Spleen (tissue), 11 donors: ENCODE measurements around the gene MYOM3. TPM values are rescaled to one million over a fixed set of nuclear protein-coding genes. Genes with fewer than 3 reads are reported as not detected.

ENCODE experiments used
- DNase-seq: peaks from one replicate; pipeline ENCODE4 v3.0.0-alpha.2; 2020
- H3K27ac ChIP-seq, 8 donors: fragments of 200-600 bp; sonication (generic) in 7 of 8; 1 replicate in 4 of 8; 2 replicates in 4 of 8; pipeline versions ENCODE4 v1.5.0 to v1.8.0; 2016 to 2021; ENCODE audit warnings: inconsistent platforms in 4 of 8, mild to moderate bottlenecking in 4 of 8, moderate library complexity in 1 of 8
- H3K27me3 ChIP-seq, 7 donors: fragments of 200-600 bp; sonication (generic) in 6 of 7; replicated peaks in 1 of 7; 1 replicate in 4 of 7; 2 replicates in 3 of 7; pipeline versions ENCODE4 v1.5.0 to v1.8.0; 2016 to 2021; ENCODE audit warnings: inconsistent platforms in 3 of 7, mild to moderate bottlenecking in 1 of 7
- H3K36me3 ChIP-seq, 6 donors: fragments of 200-600 bp; sonication (generic) in 5 of 6; 1 replicate in 4 of 6; 2 replicates in 2 of 6; pipeline versions ENCODE4 v1.5.0 to v1.8.0; 2016 to 2021; ENCODE audit warnings: inconsistent platforms in 2 of 6
- H3K4me1 ChIP-seq, 6 donors: fragments of 200-600 bp; sonication (generic) in 5 of 6; 1 replicate in 3 of 6; 2 replicates in 3 of 6; pipeline versions ENCODE4 v1.5.0 to v1.8.0; 2016 to 2021; ENCODE audit warnings: inconsistent platforms in 3 of 6
- H3K4me3 ChIP-seq, 8 donors: fragments of 200-600 bp; sonication (generic) in 7 of 8; 1 replicate in 4 of 8; 2 replicates in 4 of 8; pipeline versions ENCODE4 v1.5.0 to v1.8.0; 2016 to 2021; ENCODE audit warnings: inconsistent platforms in 4 of 8, mild to moderate bottlenecking in 4 of 8, moderate library complexity in 2 of 8
- H3K9me3 ChIP-seq, 8 donors: fragments of 200-600 bp; sonication (generic) in 7 of 8; 1 replicate in 4 of 8; 2 replicates in 4 of 8; pipeline versions ENCODE4 v1.5.0 to v1.8.0; 2016 to 2021; ENCODE audit warnings: inconsistent platforms in 4 of 8
- POLR2A ChIP-seq, 3 donors: fragments of 450-650 bp; IDR thresholded peaks; one replicate each; pipeline ENCODE4 v1.5.1; 2017; ENCODE audit warnings: antibody characterized with exemption in 3 of 3, mild to moderate bottlenecking in 1 of 3
- POLR2AphosphoS5 ChIP-seq, 3 donors: sonication (generic); formaldehyde crosslinking; IDR thresholded peaks; one replicate each; pipeline ENCODE4 v1.5.1; 2017; ENCODE audit warnings: antibody characterized with exemption in 3 of 3
- WGBS, 5 donors: extraction: QIAGEN DNeasy Blood & Tissue Kit in 3 of 5; methylation state at CpG; one replicate each; pipeline versions ENCODE4 v1.1.5 to v1.1.7; 2013 to 2018; 5-methylcytosine and 5-hydroxymethylcytosine counted together
- intact Hi-C: fragments of 100-400 bp; cut with DNase I; formaldehyde crosslinking; loops from one replicate; pipeline ENCODE4 v1.15.0; 2023; ENCODE audit warnings: low total_unique reads
- polyA plus RNA-seq, 3 donors: library from polyadenylated mRNA; stranded (reverse); fragments of 200-250 nt; gene quantifications; one replicate each; pipeline ENCODE4 v1.2.1, GENCODE V29; 2013
- total RNA-seq, 7 donors: library from RNA; depleted of rRNA in 3 of 7; stranded (reverse); fragments of >200 nt in 3 of 7; fragmentation: NEBNext Ultra II Directional in 4 of 7; extraction: Animal tissue kit (Norgen Biotek cat#: 25700) in 4 of 7; gene quantifications; one replicate each; pipeline versions ENCODE4 v1.1.0 to v1.2.1, GENCODE V29; 2016 to 2021
- TF ChIP-seq, protein P1 (sequence below), 11 experiments: fragments of 200-600 bp in 7 of 11; fragments of 450-650 bp in 4 of 11; sonication (generic) in 4 of 11; IDR thresholded peaks in 8 of 11; conservative IDR thresholded peaks in 3 of 11; 1 replicate in 7 of 11; 2 replicates in 4 of 11; pipeline versions ENCODE4 v1.4.0 to v1.8.0; 2016 to 2021; ENCODE audit warnings: antibody characterized with exemption in 11 of 11, inconsistent platforms in 4 of 11, mild to moderate bottlenecking in 1 of 11
- donor health status: healthy with polysubstance abuse.
- donor health status: DM: no; HTN: no; CAD: no; lungs with moderate emphysema.
- donor health status: DM: no; HTN: no; CAD: no.
- donor health status: Bipolar disorder and iron deficiency.
- donor health status: healthy.
- donor health status: DM: no; HTN: no; CAD: no.
- donor health status: DM: yes; HTN: yes; CAD: no.

MYOM3 gene
- total and polyA plus RNA-seq, 10 donors: 0.02 to 0.06 (median 0.06) TPM; not detected in 7

DNA sequence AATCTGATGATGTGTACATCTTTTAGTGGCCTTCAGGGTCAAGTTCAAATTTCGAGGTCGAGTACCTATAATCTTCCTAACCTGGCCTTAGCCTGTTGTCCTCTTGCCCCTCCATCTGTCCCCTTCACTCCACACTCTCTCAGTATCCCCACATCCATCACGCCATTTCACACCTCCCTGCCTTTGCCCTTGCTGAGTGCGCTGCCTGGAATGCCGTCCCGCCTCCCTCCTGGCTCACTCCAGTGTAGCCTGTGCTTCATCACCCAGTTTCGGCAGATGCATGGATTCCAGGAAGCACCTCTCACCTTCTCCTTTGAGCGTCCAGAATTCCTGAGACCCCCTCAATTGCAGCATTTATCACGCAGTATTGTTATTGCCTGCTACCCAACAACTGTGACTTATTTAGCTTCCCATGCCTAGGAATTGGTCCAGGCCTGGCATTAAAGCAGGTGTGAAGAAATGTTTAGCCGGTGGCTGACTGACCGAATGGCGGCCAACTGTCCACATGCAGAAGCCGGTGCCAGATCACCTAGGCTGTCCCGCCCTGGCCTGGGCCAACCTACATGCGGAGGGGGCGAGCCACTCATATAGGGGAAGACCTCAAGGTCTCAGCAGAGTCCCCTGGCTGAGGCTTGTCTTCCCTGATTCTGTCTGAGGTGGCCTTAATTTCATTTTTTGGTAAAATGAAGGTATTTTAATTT, 34.5 kb downstream of the MYOM3 start:
- WGBS, 5 donors: 81 to 91% (median 89%) methylated on average over 16 of the region's 16 CpGs
- H3K4me1 ChIP-seq: no peaks in the 10 kb centered on the region
- no peak overlapping the region for H3K4me3 ChIP-seq
- H3K9me3 ChIP-seq: no peaks in the 10 kb centered on the region
- no peaks in the 10 kb centered on the region for H3K36me3 ChIP-seq
- peaks cover 0 to 6% (median 0%) of the 10 kb centered on the region in 7 donors for H3K27me3 ChIP-seq
- H3K27ac ChIP-seq: no peak overlapping the region
- TF ChIP-seq, protein P1, sequence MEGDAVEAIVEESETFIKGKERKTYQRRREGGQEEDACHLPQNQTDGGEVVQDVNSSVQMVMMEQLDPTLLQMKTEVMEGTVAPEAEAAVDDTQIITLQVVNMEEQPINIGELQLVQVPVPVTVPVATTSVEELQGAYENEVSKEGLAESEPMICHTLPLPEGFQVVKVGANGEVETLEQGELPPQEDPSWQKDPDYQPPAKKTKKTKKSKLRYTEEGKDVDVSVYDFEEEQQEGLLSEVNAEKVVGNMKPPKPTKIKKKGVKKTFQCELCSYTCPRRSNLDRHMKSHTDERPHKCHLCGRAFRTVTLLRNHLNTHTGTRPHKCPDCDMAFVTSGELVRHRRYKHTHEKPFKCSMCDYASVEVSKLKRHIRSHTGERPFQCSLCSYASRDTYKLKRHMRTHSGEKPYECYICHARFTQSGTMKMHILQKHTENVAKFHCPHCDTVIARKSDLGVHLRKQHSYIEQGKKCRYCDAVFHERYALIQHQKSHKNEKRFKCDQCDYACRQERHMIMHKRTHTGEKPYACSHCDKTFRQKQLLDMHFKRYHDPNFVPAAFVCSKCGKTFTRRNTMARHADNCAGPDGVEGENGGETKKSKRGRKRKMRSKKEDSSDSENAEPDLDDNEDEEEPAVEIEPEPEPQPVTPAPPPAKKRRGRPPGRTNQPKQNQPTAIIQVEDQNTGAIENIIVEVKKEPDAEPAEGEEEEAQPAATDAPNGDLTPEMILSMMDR (IDR thresholded peaks at IDR 0.05 in 8 of 11, conservative IDR thresholded peaks at IDR 0.05 in 3 of 11): no peak
- TF ChIP-seq POLR2AphosphoS5 (IDR thresholded peaks at IDR 0.05): no peak
- no peak for TF ChIP-seq POLR2A (IDR thresholded peaks at IDR 0.05)
- intact Hi-C loops: no loop called here
- DNase-seq: no peak

DNA sequence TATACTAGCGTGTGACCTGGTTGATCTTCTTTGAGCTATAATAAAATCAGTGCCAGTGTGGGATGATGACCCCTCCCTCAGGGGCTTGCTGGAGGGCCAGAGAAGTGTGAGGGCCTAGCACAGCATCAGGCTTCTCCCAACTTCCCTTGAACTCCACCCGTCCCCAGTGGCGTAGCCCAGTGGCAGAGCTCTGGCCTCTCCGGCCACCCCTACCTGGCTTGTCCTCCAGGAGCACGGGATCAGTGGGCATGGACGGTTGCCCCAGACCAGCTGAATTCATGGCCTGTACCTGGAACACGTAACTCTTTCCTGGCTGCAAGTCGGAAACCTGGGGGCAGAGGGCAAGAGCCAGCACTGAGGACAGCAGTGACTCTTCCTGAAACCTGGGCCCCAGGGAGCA, 36.0 kb downstream of the MYOM3 start:
- Histone ChIP-seq H3K27ac (no peak overlapping the region), H3K36me3 (no peaks in the 10 kb centered on the region)
- no peak for DNase-seq

DNA sequence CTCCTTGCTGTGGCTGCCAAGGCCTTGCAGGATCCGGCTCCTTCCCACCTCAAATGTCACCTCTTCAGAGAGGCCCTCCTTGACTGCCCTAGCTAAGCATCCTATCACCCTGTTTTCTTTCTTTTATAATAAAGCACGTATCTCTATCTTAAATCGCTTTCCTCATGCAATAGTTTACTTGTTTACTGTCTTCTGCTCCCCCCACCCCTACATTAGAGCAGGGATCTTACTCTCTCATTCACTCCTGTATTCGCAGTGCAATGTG, 36.4 kb downstream of the MYOM3 start:
- 85 to 94% (median 91%) methylated on average over 4 of the region's 4 CpGs for WGBS, 5 donors
- H3K27me3 ChIP-seq: no peaks in the 10 kb centered on the region
- no peaks in the 10 kb centered on the region for H3K9me3 ChIP-seq
- intact Hi-C loops: no loop called here
- TF ChIP-seq POLR2A (IDR thresholded peaks at IDR 0.05): no peak
- H3K4me1 ChIP-seq: peaks cover 0 to 11% (median 7%) of the 10 kb centered on the region in 6 donors
- H3K36me3 ChIP-seq: no peaks in the 10 kb centered on the region
- no peak overlapping the region for H3K27ac ChIP-seq
- no peak overlapping the region for H3K4me3 ChIP-seq
- DNase-seq: no peak

More for the DNA sequence above, 36.0 kb downstream of the MYOM3 start:
- Histone ChIP-seq H3K9me3 (no peaks in the 10 kb centered on the region), H3K4me1 (peaks cover 0 to 7% (median 3%) of the 10 kb centered on the region in 6 donors), H3K4me3 (no peak overlapping the region), H3K27me3 (no peaks in the 10 kb centered on the region)
- WGBS, 5 donors: 88 to 92% (median 91%) methylated on average over 8 of the region's 8 CpGs
- intact Hi-C loops: no loop called here
- no peak for TF ChIP-seq POLR2A (IDR thresholded peaks at IDR 0.05)
- TF ChIP-seq POLR2AphosphoS5 (IDR thresholded peaks at IDR 0.05): no peak
- TF ChIP-seq, protein P1 (IDR thresholded peaks at IDR 0.05 in 8 of 11, conservative IDR thresholded peaks at IDR 0.05 in 3 of 11): no peak

DNA sequence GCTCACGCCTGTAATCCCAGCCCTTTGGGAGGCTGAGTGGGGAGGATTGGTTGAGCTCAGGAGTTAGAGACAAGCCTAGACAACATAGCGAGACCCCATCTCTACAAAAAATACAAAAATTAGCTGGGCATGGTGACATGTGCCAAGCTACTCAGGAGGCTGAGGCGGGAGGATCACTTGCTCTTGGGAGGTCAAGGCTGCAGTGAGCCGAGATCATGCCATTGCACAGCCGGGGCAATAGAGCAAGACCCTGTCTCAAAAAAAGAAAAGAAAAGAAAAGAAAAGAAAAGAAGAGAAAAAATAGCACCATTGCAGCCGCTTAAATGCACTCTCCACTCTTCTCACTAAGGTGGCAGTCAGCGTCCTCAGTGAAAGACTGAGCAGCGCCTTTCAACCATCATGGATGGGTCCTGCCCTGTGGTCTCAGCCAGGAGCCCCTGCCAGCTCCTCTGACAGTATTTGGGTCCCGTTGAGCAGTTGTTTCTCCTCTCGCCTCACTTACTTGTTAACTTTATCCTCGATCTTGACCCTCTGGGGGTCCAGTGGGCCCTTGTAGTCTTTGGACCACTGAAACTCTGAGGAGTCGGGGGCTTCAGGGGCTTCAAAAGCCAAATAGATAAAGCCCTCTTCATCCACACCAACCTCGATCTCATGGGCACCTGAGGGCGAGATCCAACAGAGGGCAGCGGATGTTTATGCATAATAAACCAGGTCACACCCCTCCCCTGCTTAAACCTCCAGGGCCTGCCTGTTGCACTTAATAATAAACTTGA, 36.9 kb downstream of the MYOM3 start:
- H3K4me3 ChIP-seq: no peak overlapping the region
- no peaks in the 10 kb centered on the region for H3K36me3 ChIP-seq
- H3K9me3 ChIP-seq: no peaks in the 10 kb centered on the region
- intact Hi-C loops: no loop called here
- no peak overlapping the region for H3K27ac ChIP-seq
- 79 to 90% (median 84%) methylated on average over 15 of the region's 15 CpGs for WGBS, 5 donors
- TF ChIP-seq POLR2A (IDR thresholded peaks at IDR 0.05) (no peak), POLR2AphosphoS5 (IDR thresholded peaks at IDR 0.05) (no peak)
- TF ChIP-seq, protein P1 (IDR thresholded peaks at IDR 0.05 in 8 of 11, conservative IDR thresholded peaks at IDR 0.05 in 3 of 11): no peak
- DNase-seq: no peak
- peaks cover 0 to under 1% (median 0%) of the 10 kb centered on the region in 7 donors for H3K27me3 ChIP-seq
- H3K4me1 ChIP-seq: peaks cover 0 to 11% (median 7%) of the 10 kb centered on the region in 6 donors
